Keratinocyte (primary cell): ENCODE results near the gene RAB29.

Source experiments
- CTCF ChIP-seq, 3 experiments: IDR thresholded peaks in 1 of 3; conservative IDR thresholded peaks in 1 of 3; optimal IDR thresholded peaks in 1 of 3; 2 replicates in 2 of 3; 3 replicates in 1 of 3; pipeline versions ENCODE3 to v1.5.1; 2011; ENCODE audit warnings: low read length in 3 of 3, mild to moderate bottlenecking in 3 of 3, moderate library complexity in 2 of 3, control low read depth in 1 of 3, inconsistent platforms in 1 of 3; ENCODE audit not compliant: insufficient read depth in 2 of 3; ENCODE audit errors: extremely low read depth in 1 of 3
- EZH2 ChIP-seq: IDR thresholded peaks from one replicate; pipeline ENCODE4 v1.6.1; 2012; ENCODE audit warnings: inconsistent platforms, mild to moderate bottlenecking, low read length, moderate library complexity

DNA sequence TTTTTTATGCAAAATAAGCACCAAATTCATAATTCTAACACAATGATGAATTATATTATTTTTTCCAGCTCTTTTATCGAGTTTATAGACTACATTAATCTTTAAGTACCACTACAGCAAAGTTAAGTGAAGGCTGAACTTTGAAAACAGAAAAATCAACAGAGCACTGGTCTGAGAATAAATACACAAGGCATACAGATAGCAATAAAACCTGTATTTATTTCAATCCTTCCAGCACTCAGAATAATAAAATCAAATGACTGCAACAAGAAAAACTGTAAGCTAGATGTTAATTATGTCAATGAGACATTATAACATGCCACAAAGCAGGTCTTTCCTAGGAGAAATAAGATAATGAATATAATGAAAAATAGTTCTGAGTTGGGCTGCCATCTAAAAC is 49.8 kb downstream of the RAB29 start:
- TF ChIP-seq CTCF (optimal IDR thresholded peaks at IDR 0.05 in 1 of 3, IDR thresholded peaks at IDR 0.05 in 1 of 3, conservative IDR thresholded peaks at IDR 0.05 in 1 of 3; ENCODE audit: extremely low read depth in 1 of 3, insufficient read depth in 2 of 3, low read length in 3 of 3) (no peak), EZH2 (no peak)
